ENCODE data around the gene CS. TPM values are rescaled to one million over a fixed set of nuclear protein-coding genes. Genes with fewer than 3 reads are reported as not detected.

The CS gene
- total RNA-seq, 1 donor from 2014 or later: 212 TPM

DNA sequence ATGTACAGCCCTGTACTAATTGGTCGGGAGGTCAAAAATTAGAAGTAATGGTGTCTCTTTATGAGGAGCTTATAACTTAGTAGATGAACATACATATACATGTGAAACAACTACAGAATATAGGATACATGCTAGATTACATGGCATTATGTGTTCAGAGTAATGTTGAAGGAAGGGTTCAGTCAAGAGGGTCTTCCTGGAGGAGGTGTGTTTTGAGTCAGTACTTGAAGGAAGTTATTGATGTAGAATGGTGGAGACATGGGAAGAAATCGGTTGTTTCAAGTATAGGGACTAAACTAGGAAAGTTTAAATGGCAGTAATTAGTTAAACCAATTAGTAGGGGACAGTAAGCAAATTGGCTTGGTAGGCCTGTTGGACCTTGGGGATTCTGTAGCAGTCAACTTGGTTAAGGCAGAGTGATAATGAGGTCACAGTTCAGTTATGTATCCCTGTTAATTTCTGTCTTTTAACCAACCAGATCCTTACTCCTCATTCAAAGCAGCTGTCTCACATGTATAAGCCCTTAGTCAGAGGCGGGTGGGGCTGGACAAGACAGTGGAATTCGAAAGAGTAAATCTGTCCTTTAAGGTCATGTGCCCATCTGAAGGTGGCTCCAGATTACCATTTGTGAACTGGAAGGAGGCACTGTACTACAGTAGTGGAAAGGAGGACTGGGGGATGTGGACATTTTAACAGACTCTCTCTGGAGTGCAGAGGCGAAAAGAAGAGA, 38.5 kb downstream of the CS start:
- H3K27me3 Mint-ChIP-seq (ENCODE audit: low read depth, unreplicated experiment): no peaks in the 10 kb centered on the region
- H3K4me3 Mint-ChIP-seq (ENCODE audit: unreplicated experiment): peak overlapping the region; percentile 55
- Histone ChIP-seq H3K36me3 (ENCODE audit: insufficient read depth, low read length) (no peaks in the 10 kb centered on the region), H2AFZ (ENCODE audit: low read depth, low read length) (no peak overlapping the region), H3K4me2 (ENCODE audit: low read length) (peak overlapping the region; percentile 35), H3K27ac (ENCODE audit: low read depth, low read length) (peak overlapping the region; percentile 23), H3K9me3 (ENCODE audit: insufficient read depth, low read depth, low read length) (no peaks in the 10 kb centered on the region), H3K27me3 (ENCODE audit: insufficient read depth, low read length) (no peaks in the 10 kb centered on the region), H4K20me1 (ENCODE audit: insufficient read depth, low read length) (peaks cover 7% of the 10 kb centered on the region), H3K9ac (ENCODE audit: low read length) (no peak overlapping the region), H3K79me2 (ENCODE audit: insufficient read depth, low read length) (peaks cover 14% of the 10 kb centered on the region), H3K4me3 (ENCODE audit: insufficient read depth, low read depth, low read length) (no peak overlapping the region), H3K4me1 (ENCODE audit: insufficient read depth, low read length) (peaks cover 31% of the 10 kb centered on the region)
- peak; percentile 29 for FAIRE-seq
- peak overlapping the region; percentile 83 for H3K27ac Mint-ChIP-seq (ENCODE audit: unreplicated experiment)
- H3K4me1 Mint-ChIP-seq (ENCODE audit: low read depth, unreplicated experiment): peaks cover 25% of the 10 kb centered on the region
- no peak for TF ChIP-seq EZH2 (IDR thresholded peaks at IDR 0.05; ENCODE audit: insufficient read depth, low read length)
- TF ChIP-seq, protein P1, sequence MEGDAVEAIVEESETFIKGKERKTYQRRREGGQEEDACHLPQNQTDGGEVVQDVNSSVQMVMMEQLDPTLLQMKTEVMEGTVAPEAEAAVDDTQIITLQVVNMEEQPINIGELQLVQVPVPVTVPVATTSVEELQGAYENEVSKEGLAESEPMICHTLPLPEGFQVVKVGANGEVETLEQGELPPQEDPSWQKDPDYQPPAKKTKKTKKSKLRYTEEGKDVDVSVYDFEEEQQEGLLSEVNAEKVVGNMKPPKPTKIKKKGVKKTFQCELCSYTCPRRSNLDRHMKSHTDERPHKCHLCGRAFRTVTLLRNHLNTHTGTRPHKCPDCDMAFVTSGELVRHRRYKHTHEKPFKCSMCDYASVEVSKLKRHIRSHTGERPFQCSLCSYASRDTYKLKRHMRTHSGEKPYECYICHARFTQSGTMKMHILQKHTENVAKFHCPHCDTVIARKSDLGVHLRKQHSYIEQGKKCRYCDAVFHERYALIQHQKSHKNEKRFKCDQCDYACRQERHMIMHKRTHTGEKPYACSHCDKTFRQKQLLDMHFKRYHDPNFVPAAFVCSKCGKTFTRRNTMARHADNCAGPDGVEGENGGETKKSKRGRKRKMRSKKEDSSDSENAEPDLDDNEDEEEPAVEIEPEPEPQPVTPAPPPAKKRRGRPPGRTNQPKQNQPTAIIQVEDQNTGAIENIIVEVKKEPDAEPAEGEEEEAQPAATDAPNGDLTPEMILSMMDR (IDR thresholded peaks at IDR 0.05; ENCODE audit: insufficient read depth, low read depth, low read length): no peak
- H3K36me3 Mint-ChIP-seq (ENCODE audit: low read depth, unreplicated experiment): no peaks in the 10 kb centered on the region
- peak; percentile 69 for DNase-seq (ENCODE audit: low read depth)
- H3K9me3 Mint-ChIP-seq (ENCODE audit: unreplicated experiment): no peaks in the 10 kb centered on the region

- H3K4me1 ChIP-seq (ENCODE audit: insufficient read depth, low read length): peaks cover 33% of the 10 kb centered on the region
- no peaks in the 10 kb centered on the region for H3K27me3 Mint-ChIP-seq (ENCODE audit: low read depth, unreplicated experiment)
- H3K4me1 Mint-ChIP-seq (ENCODE audit: low read depth, unreplicated experiment): peaks cover 28% of the 10 kb centered on the region
- H3K9me3 Mint-ChIP-seq (ENCODE audit: unreplicated experiment): no peaks in the 10 kb centered on the region
- peaks cover 2% of the 10 kb centered on the region for H3K36me3 ChIP-seq (ENCODE audit: insufficient read depth, low read length)
- H3K9ac ChIP-seq (ENCODE audit: low read length): no peak overlapping the region
- H3K79me2 ChIP-seq (ENCODE audit: insufficient read depth, low read length): peaks cover 22% of the 10 kb centered on the region
- H3K4me3 Mint-ChIP-seq (ENCODE audit: unreplicated experiment): no peak overlapping the region
- no peak overlapping the region for H3K27ac ChIP-seq (ENCODE audit: low read depth, low read length)
- H3K27me3 ChIP-seq (ENCODE audit: insufficient read depth, low read length): no peaks in the 10 kb centered on the region
- H3K4me2 ChIP-seq (ENCODE audit: low read length): no peak overlapping the region
- peaks cover 15% of the 10 kb centered on the region for H4K20me1 ChIP-seq (ENCODE audit: insufficient read depth, low read length)
- no peak for FAIRE-seq
- TF ChIP-seq, protein P1 (IDR thresholded peaks at IDR 0.05; ENCODE audit: insufficient read depth, low read depth, low read length): no peak
- no peak for TF ChIP-seq EZH2 (IDR thresholded peaks at IDR 0.05; ENCODE audit: insufficient read depth, low read length)
- no peak overlapping the region for H3K4me3 ChIP-seq (ENCODE audit: insufficient read depth, low read depth, low read length)
- no peak overlapping the region for H2AFZ ChIP-seq (ENCODE audit: low read depth, low read length)
- no peak for DNase-seq (ENCODE audit: low read depth)
- H3K36me3 Mint-ChIP-seq (ENCODE audit: low read depth, unreplicated experiment): peaks cover 2% of the 10 kb centered on the region
- H3K9me3 ChIP-seq (ENCODE audit: insufficient read depth, low read depth, low read length): no peaks in the 10 kb centered on the region
- H3K27ac Mint-ChIP-seq (ENCODE audit: unreplicated experiment): peak overlapping the region; percentile 73
These were observed 39.2 kb downstream of the CS start for GRCh38 chr12:56260921-56261320.

GRCh38 chr12:56260380-56260779, 39.8 kb downstream of the CS start:
- H4K20me1 ChIP-seq (ENCODE audit: insufficient read depth, low read length): peaks cover 20% of the 10 kb centered on the region
- H3K36me3 ChIP-seq (ENCODE audit: insufficient read depth, low read length): peaks cover 7% of the 10 kb centered on the region
- Mint-ChIP-seq H3K27me3 (ENCODE audit: low read depth, unreplicated experiment) (no peaks in the 10 kb centered on the region), H3K4me1 (ENCODE audit: low read depth, unreplicated experiment) (peaks cover 30% of the 10 kb centered on the region), H3K36me3 (ENCODE audit: low read depth, unreplicated experiment) (peaks cover 2% of the 10 kb centered on the region), H3K9me3 (ENCODE audit: unreplicated experiment) (no peaks in the 10 kb centered on the region), H3K27ac (ENCODE audit: unreplicated experiment) (peak overlapping the region; percentile 73), H3K4me3 (ENCODE audit: unreplicated experiment) (no peak overlapping the region)
- H2AFZ ChIP-seq (ENCODE audit: low read depth, low read length): no peak overlapping the region
- no peak overlapping the region for H3K4me3 ChIP-seq (ENCODE audit: insufficient read depth, low read depth, low read length)
- no peak overlapping the region for H3K4me2 ChIP-seq (ENCODE audit: low read length)
- no peaks in the 10 kb centered on the region for H3K27me3 ChIP-seq (ENCODE audit: insufficient read depth, low read length)
- FAIRE-seq: no peak
- no peak for TF ChIP-seq EZH2 (IDR thresholded peaks at IDR 0.05; ENCODE audit: insufficient read depth, low read length)
- TF ChIP-seq, protein P1 (IDR thresholded peaks at IDR 0.05; ENCODE audit: insufficient read depth, low read depth, low read length): no peak
- H3K79me2 ChIP-seq (ENCODE audit: insufficient read depth, low read length): peaks cover 27% of the 10 kb centered on the region
- DNase-seq (ENCODE audit: low read depth): no peak
- H3K9me3 ChIP-seq (ENCODE audit: insufficient read depth, low read depth, low read length): no peaks in the 10 kb centered on the region
- H3K27ac ChIP-seq (ENCODE audit: low read depth, low read length): no peak overlapping the region
- no peak overlapping the region for H3K9ac ChIP-seq (ENCODE audit: low read length)
- peaks cover 35% of the 10 kb centered on the region for H3K4me1 ChIP-seq (ENCODE audit: insufficient read depth, low read length)

All from astrocyte (in vitro differentiated cells and primary cell).